DOHH2 (cell line): ENCODE measurements around the gene MACROD2.
"Not testable (repeated sequence)": the region's sequence is repeated elsewhere in the genome, so short reads cannot be mapped to it uniquely, and the experiment has no call there.

Experiments
- H3F3A ChIP-seq: fragments of 200-600 bp; sonication (generic), shearing (Covaris generic); 2 replicates; pipeline ENCODE4 v1.6.0; 2016; ENCODE audit warnings: antibody characterized with exemption, mild to moderate bottlenecking; ENCODE audit not compliant: control insufficient read depth, insufficient read depth
- H3K27ac ChIP-seq: fragments of 200-600 bp; sonication (generic); 2 replicates; pipeline ENCODE4 v1.5.1; 2014; ENCODE audit warnings: low read depth, mild to moderate bottlenecking, low read length, moderate library complexity
- H3K27me3 ChIP-seq: fragments of 200-600 bp; sonication (generic); 2 replicates; pipeline ENCODE4 v1.6.1; 2014; ENCODE audit warnings: mild to moderate bottlenecking, low read length, mixed read lengths; ENCODE audit not compliant: control insufficient read depth
- H3K36me3 ChIP-seq: fragments of 200-600 bp; sonication (generic); 2 replicates; pipeline ENCODE4 v1.6.1; 2014; ENCODE audit warnings: mild to moderate bottlenecking, low read length, moderate library complexity, mixed read lengths; ENCODE audit not compliant: control insufficient read depth
- H3K4me1 ChIP-seq: fragments of 200-600 bp; sonication (generic); 2 replicates; pipeline ENCODE4 v1.6.1; 2014; ENCODE audit warnings: mild to moderate bottlenecking, low read length, mixed read lengths; ENCODE audit not compliant: control insufficient read depth
- H3K4me2 ChIP-seq: fragments of 200-600 bp; sonication (generic); 2 replicates; pipeline ENCODE4 v1.6.0; 2014; ENCODE audit warnings: mild to moderate bottlenecking, low read length, moderate library complexity
- H3K4me3 ChIP-seq: fragments of 200-600 bp; sonication (generic); 2 replicates; pipeline ENCODE4 v1.5.1; 2014; ENCODE audit warnings: mild to moderate bottlenecking, low read length, mixed read lengths
- H3K79me2 ChIP-seq: fragments of 200-600 bp; sonication (generic); 2 replicates; pipeline ENCODE4 v1.6.1; 2014; ENCODE audit warnings: mild to moderate bottlenecking, low read length, mixed read lengths; ENCODE audit not compliant: control insufficient read depth
- H3K9me2 ChIP-seq: fragments of 200-600 bp; sonication (generic); replicated peaks from 2 replicates; pipeline ENCODE4 v1.6.1; 2014; ENCODE audit warnings: mild to moderate bottlenecking, low read length, mixed read lengths; ENCODE audit not compliant: control insufficient read depth
- H3K9me3 ChIP-seq: fragments of 200-600 bp; sonication (generic); 2 replicates; pipeline ENCODE4 v1.6.1; 2014; ENCODE audit warnings: antibody characterized with exemption, low read length, mixed read lengths; ENCODE audit not compliant: control insufficient read depth, insufficient read depth
- H4K20me1 ChIP-seq: fragments of 200-600 bp; sonication (generic); 2 replicates; pipeline ENCODE4 v1.6.0; 2014; ENCODE audit warnings: low read depth, mild to moderate bottlenecking, antibody characterized with exemption, low read length, moderate library complexity; ENCODE audit not compliant: control insufficient read depth, insufficient read depth
- EZH2phosphoT487 ChIP-seq: fragments of 200-600 bp; sonication (generic); IDR thresholded peaks from 2 replicates; pipeline ENCODE4 v1.6.1; 2017; ENCODE audit warnings: borderline replicate concordance, mild to moderate bottlenecking, antibody characterized with exemption, low read length, moderate library complexity, mixed read lengths
- TF ChIP-seq, protein P1 (sequence below): fragments of 200-600 bp; sonication (generic); IDR thresholded peaks from one replicate; pipeline ENCODE4 v1.5.1; 2014; ENCODE audit warnings: antibody characterized with exemption, mild to moderate bottlenecking, low read depth, low read length; ENCODE audit not compliant: poor library complexity, severe bottlenecking

Gene MACROD2

DNA sequence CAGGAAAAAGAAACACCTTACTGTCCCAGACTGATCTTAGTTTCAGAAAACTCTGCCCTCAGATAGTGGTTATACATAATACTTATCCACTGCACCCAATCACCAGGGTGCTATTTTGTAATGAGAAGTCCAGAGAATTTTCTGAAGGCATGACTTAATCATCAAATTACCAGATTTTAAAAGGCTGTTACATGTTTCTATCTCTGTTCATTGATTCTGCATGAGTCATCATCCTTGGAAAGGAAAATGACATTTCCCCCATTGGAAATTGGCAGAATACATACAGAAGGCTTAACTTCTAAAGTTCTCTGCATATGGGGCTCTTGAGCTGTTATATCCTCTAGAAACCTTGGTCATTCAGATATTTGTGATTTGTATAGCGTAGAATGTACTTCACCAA, 930.0 kb downstream of the MACROD2 start:
- no peak for TF ChIP-seq EZH2phosphoT487
- TF ChIP-seq, protein P1, sequence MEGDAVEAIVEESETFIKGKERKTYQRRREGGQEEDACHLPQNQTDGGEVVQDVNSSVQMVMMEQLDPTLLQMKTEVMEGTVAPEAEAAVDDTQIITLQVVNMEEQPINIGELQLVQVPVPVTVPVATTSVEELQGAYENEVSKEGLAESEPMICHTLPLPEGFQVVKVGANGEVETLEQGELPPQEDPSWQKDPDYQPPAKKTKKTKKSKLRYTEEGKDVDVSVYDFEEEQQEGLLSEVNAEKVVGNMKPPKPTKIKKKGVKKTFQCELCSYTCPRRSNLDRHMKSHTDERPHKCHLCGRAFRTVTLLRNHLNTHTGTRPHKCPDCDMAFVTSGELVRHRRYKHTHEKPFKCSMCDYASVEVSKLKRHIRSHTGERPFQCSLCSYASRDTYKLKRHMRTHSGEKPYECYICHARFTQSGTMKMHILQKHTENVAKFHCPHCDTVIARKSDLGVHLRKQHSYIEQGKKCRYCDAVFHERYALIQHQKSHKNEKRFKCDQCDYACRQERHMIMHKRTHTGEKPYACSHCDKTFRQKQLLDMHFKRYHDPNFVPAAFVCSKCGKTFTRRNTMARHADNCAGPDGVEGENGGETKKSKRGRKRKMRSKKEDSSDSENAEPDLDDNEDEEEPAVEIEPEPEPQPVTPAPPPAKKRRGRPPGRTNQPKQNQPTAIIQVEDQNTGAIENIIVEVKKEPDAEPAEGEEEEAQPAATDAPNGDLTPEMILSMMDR, result no peak
- no peaks in the 10 kb centered on the region for H3K9me2 ChIP-seq
- no peaks in the 10 kb centered on the region for H3K27me3 ChIP-seq
- no peak overlapping the region for H3K4me3 ChIP-seq
- H3K9me3 ChIP-seq, result peaks cover 2% of the 10 kb centered on the region; the same call in 1 of the 2 replicates
- no peaks in the 10 kb centered on the region for H3K4me1 ChIP-seq
- H3F3A ChIP-seq, result no peaks in the 10 kb centered on the region
- H4K20me1 ChIP-seq, result no peaks in the 10 kb centered on the region
- no peaks in the 10 kb centered on the region for H3K36me3 ChIP-seq
- no peak overlapping the region for H3K4me2 ChIP-seq
- no peaks in the 10 kb centered on the region for H3K79me2 ChIP-seq
- H3K27ac ChIP-seq, result no peak overlapping the region

DNA sequence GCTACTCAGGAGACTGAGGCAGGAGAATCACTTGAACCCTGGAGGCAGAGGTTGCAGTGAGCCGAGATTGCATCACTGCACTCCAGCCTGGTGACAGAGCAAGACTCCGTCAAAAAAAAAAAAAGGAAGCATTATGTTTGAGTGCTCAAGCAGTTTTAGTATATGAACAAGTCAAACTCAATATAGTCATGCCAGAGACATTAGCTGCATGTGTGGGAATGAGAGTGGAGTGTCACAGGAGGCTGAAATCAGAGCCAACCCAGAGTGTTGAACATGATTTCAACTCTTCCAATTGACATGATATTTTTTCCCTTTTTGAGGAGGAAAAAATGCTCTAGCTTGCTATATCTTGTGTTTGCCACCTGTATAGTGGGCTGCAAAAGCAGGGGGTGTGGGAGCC, 931.1 kb downstream of the MACROD2 start:
- not testable (repeated sequence) for H3K27me3 ChIP-seq, H3K9me3 ChIP-seq

DNA sequence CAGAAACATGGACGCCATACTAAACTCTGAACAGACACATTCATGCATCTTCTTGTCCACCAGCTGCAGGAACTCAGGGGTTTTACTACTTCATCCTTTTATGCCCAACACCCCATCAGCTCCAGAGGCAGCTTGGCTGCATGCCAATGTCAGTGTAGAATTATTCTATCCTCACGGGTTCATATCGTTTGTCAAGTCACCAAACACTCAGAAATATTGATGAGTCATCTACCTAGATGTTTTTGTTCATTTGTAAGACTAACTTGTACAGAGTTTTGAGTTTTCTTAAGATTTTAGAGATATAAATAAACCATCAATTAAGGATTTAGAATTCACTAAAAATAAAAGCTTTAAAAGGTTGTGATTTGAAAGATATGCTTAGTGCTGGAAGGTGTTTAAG, 932.8 kb downstream of the MACROD2 start:
- no peaks in the 10 kb centered on the region for H3K36me3 ChIP-seq
- TF ChIP-seq, protein P1, result no peak
- no peak for TF ChIP-seq EZH2phosphoT487
- H3K27me3 ChIP-seq, result no peaks in the 10 kb centered on the region
- no peak overlapping the region for H3K27ac ChIP-seq
- no peaks in the 10 kb centered on the region for H3K9me2 ChIP-seq
- H3K4me1 ChIP-seq, result no peaks in the 10 kb centered on the region
- H3K9me3 ChIP-seq, result peaks cover 2% of the 10 kb centered on the region; the same call in 1 of the 2 replicates
- no peaks in the 10 kb centered on the region for H3K79me2 ChIP-seq
- no peak overlapping the region for H3K4me3 ChIP-seq
- H4K20me1 ChIP-seq, result no peaks in the 10 kb centered on the region
- no peak overlapping the region for H3K4me2 ChIP-seq
- no peaks in the 10 kb centered on the region for H3F3A ChIP-seq

More for the DNA sequence above, 931.1 kb downstream of the MACROD2 start:
- H3K4me3 ChIP-seq, H3K79me2 ChIP-seq, H3K9me2 ChIP-seq, H3K36me3 ChIP-seq, H3K27ac ChIP-seq, H3F3A ChIP-seq, H4K20me1 ChIP-seq, H3K4me1 ChIP-seq, H3K4me2 ChIP-seq: not testable (repeated sequence)

DNA sequence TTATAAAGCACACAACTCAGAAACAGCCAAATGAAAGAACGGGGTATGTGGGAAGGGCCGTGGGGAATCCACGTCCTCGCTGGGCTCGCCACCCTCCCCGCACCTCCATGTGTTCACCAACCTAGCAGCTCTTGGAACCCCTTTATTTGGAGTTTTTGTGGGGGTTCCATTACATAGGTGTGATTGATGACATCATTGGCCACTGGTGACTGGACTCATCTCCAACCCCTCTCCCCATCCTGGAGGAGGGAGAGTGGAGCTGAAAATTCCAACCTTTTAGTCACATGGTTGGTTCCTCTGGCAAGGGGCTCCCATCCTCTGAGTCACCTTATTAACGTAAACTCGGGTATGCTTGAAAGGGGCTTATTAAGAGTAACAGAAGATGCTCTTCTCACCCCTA, 934.1 kb downstream of the MACROD2 start:
- TF ChIP-seq EZH2phosphoT487, result no peak
- Histone ChIP-seq H3K4me3 (no peak overlapping the region), H4K20me1 (no peaks in the 10 kb centered on the region), H3K9me2 (no peaks in the 10 kb centered on the region), H3K27me3 (no peaks in the 10 kb centered on the region), H3K4me2 (no peak overlapping the region), H3K27ac (no peak overlapping the region), H3K4me1 (no peaks in the 10 kb centered on the region), H3K9me3 (peaks cover 2% of the 10 kb centered on the region; the same call in 1 of the 2 replicates), H3F3A (no peaks in the 10 kb centered on the region), H3K79me2 (no peaks in the 10 kb centered on the region), H3K36me3 (no peaks in the 10 kb centered on the region)
